Measurements from ENCODE around the gene ANXA9.

DNA sequence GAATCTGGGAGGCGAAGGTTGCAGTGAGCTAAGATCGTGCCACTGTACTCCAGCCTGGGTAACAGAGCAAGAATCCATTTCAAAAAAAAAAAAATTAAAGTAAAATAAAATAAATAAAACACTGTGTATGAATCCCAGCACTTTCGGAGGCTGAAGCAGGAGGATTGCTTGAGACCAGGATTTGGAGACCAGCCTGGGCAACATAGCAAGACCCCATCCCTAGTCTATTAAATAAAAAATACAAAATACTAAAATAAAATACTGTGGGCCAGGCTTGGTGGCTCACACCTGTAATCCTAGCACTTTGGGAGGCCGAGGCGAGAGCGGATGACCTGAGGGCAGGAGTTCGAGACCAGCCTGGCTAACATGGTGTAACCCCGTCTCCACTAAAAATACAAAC is 50.1 kb downstream of the ANXA9 start:
- TF ChIP-seq, protein P1, sequence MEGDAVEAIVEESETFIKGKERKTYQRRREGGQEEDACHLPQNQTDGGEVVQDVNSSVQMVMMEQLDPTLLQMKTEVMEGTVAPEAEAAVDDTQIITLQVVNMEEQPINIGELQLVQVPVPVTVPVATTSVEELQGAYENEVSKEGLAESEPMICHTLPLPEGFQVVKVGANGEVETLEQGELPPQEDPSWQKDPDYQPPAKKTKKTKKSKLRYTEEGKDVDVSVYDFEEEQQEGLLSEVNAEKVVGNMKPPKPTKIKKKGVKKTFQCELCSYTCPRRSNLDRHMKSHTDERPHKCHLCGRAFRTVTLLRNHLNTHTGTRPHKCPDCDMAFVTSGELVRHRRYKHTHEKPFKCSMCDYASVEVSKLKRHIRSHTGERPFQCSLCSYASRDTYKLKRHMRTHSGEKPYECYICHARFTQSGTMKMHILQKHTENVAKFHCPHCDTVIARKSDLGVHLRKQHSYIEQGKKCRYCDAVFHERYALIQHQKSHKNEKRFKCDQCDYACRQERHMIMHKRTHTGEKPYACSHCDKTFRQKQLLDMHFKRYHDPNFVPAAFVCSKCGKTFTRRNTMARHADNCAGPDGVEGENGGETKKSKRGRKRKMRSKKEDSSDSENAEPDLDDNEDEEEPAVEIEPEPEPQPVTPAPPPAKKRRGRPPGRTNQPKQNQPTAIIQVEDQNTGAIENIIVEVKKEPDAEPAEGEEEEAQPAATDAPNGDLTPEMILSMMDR (IDR thresholded peaks at IDR 0.05): no peak
- TF ChIP-seq POLR2AphosphoS5 (IDR thresholded peaks at IDR 0.05; ENCODE audit: low read depth, low read length): no peak

Measured in Panc1 (cell line).